Effector CD4-positive, alpha-beta T cell (primary cell): Measurements from ENCODE around the gene CCS.
"Not testable (repeated sequence)": the region's sequence is repeated elsewhere in the genome, so short reads cannot be mapped to it uniquely, and the experiment has no call there.

Source experiments
- DNase-seq: peaks from one replicate; pipeline ENCODE4 v3.0.0-alpha.2; 2020

Gene CCS

GRCh38 chr11:66561178-66561974, 31.6 kb upstream of the CCS start:
- no peak for DNase-seq

- no peak for DNase-seq
Observed at GRCh38 chr11:66561975-66562248, 31.1 kb upstream of the CCS start.

GRCh38 chr11:66562275-66562674, 30.7 kb upstream of the CCS start:
- DNase-seq, result no peak

GRCh38 chr11:66562907-66563583, 29.9 kb upstream of the CCS start:
- DNase-seq, result no peak

GRCh38 chr11:66563832-66564231, 29.2 kb upstream of the CCS start:
- no peak for DNase-seq

- no peak for DNase-seq
Observed at GRCh38 chr11:66564538-66564937, 28.4 kb upstream of the CCS start.

GRCh38 chr11:66564984-66565383, 28.0 kb upstream of the CCS start:
- no peak for DNase-seq

GRCh38 chr11:66566221-66566620, 26.8 kb upstream of the CCS start:
- no peak for DNase-seq

GRCh38 chr11:66567787-66568123, 25.2 kb upstream of the CCS start:
- no peak for DNase-seq

- peak; percentile 58 for DNase-seq
Observed at GRCh38 chr11:66568124-66568916, 24.7 kb upstream of the CCS start, which contains the start of gene CTSF. Gene CTSF (minus strand): TSS chr11:66568606. CDS start chr11:66568486, 120 bp downstream.

- DNase-seq, result no peak
Observed at GRCh38 chr11:66569076-66569475, 23.9 kb upstream of the CCS start.

- no peak for DNase-seq
Observed at GRCh38 chr11:66570079-66570849, 22.7 kb upstream of the CCS start.

GRCh38 chr11:66570850-66571180, 22.2 kb upstream of the CCS start:
- no peak for DNase-seq

- peak; percentile 76 for DNase-seq
Observed at GRCh38 chr11:66579017-66579606, 13.9 kb upstream of the CCS start.

GRCh38 chr11:66580803-66581202, 12.2 kb upstream of the CCS start:
- DNase-seq, result no peak

- no peak for DNase-seq
Observed at GRCh38 chr11:66581261-66581660, 11.7 kb upstream of the CCS start.

- DNase-seq, result not testable (repeated sequence)
Observed at GRCh38 chr11:66582565-66583147, 10.3 kb upstream of the CCS start.

GRCh38 chr11:66585447-66585846, 7.5 kb upstream of the CCS start:
- not testable (repeated sequence) for DNase-seq

GRCh38 chr11:66586136-66586535, 6.8 kb upstream of the CCS start:
- no peak for DNase-seq

- DNase-seq, result not testable (repeated sequence)
Observed at GRCh38 chr11:66589315-66589714, 3.7 kb upstream of the CCS start.

GRCh38 chr11:66589996-66590675, 2.8 kb upstream of the CCS start:
- DNase-seq, result no peak

- DNase-seq, result no peak
Observed at GRCh38 chr11:66591175-66591574, 1.8 kb upstream of the CCS start.
